Upper lobe of left lung (tissue), 6 donors: ENCODE measurements around the gene SPPL3. TPM values are rescaled to one million over a fixed set of nuclear protein-coding genes. Genes with fewer than 3 reads are reported as not detected.
A peak's percentile ranks its signal among the peaks of the same experiment; 100 is the strongest.
"Not testable (repeated sequence)": the region's sequence is repeated elsewhere in the genome, so short reads cannot be mapped to it uniquely, and the experiment has no call there.

Experiments used
- ATAC-seq, 2 donors: fragments of 200-7000 bp; cut with Tn5 transposase; one replicate each; pipeline ENCODE4 v1.9.1; 2022; ENCODE audit warnings: mild to moderate bottlenecking in 2 of 2, moderate library complexity in 2 of 2; ENCODE audit not compliant: low FRiP score in 2 of 2
- DNase-seq, 2 donors: peaks; one replicate each; pipeline ENCODE4 v3.0.0-alpha.2; 2019 to 2020
- H3K27ac ChIP-seq, 4 donors: fragments of 200-600 bp; sonication (generic); one replicate each; pipeline ENCODE4 v1.5.1; 2016 to 2019
- H3K27me3 ChIP-seq, 4 donors: fragments of 200-600 bp; sonication (generic); one replicate each; pipeline ENCODE4 v1.5.1; 2017 to 2019
- H3K36me3 ChIP-seq, 4 donors: fragments of 200-600 bp; sonication (generic); one replicate each; pipeline ENCODE4 v1.5.1; 2016 to 2019
- H3K4me1 ChIP-seq, 4 donors: fragments of 200-600 bp; sonication (generic); one replicate each; pipeline ENCODE4 v1.5.1; 2018 to 2019
- H3K4me3 ChIP-seq, 4 donors: fragments of 200-600 bp; sonication (generic); one replicate each; pipeline ENCODE4 v1.5.1; 2017 to 2019; ENCODE audit warnings: mild to moderate bottlenecking in 2 of 4, moderate library complexity in 1 of 4
- H3K9me3 ChIP-seq, 4 donors: fragments of 200-600 bp; sonication (generic); one replicate each; pipeline ENCODE4 v1.5.1; 2018 to 2019
- CTCF ChIP-seq, 6 experiments: fragments of 450-650 bp in 4 of 6; fragments of 200-600 bp in 2 of 6; sonication (generic) in 2 of 6; IDR thresholded peaks; one replicate each; pipeline ENCODE4 v1.5.1; 2016 to 2019; ENCODE audit warnings: antibody characterized with exemption in 6 of 6
- EP300 ChIP-seq, 4 donors: sonication (generic); formaldehyde crosslinking; IDR thresholded peaks; one replicate each; pipeline ENCODE4 v1.5.1; 2017; ENCODE audit warnings: antibody characterized with exemption in 4 of 4, control low read depth in 2 of 4
- POLR2A ChIP-seq, 4 donors: fragments of 450-650 bp; IDR thresholded peaks; one replicate each; pipeline ENCODE4 v1.5.1; 2016 to 2017; ENCODE audit warnings: antibody characterized with exemption in 4 of 4, mild to moderate bottlenecking in 2 of 4
- POLR2AphosphoS5 ChIP-seq, 2 donors: sonication (generic); formaldehyde crosslinking; IDR thresholded peaks; one replicate each; pipeline ENCODE4 v1.5.1; 2017; ENCODE audit warnings: antibody characterized with exemption in 2 of 2
- WGBS, 2 donors: methylation state at CpG; one replicate each; pipeline ENCODE4 v1.1.5; 2017 to 2018; 5-methylcytosine and 5-hydroxymethylcytosine counted together
- total RNA-seq, 6 donors: library from RNA; depleted of rRNA in 4 of 6; stranded (reverse); fragments of >200 nt in 4 of 6; gene quantifications; one replicate each; pipeline versions ENCODE4 v1.1.0 to v1.2.1, GENCODE V29; 2016 to 2021
- donor health status: DM: no; HTN: no; CAD: no; lungs with moderate emphysema.
- donor health status: DM: no; HTN: yes; CAD: no; lungs with severe emphysema.

Gene SPPL3
- total RNA-seq, 6 donors from 2014 or later, result 17.8 to 44.3 (median 23.2) TPM

GRCh38 chr12:120734210-120734609 lies 169.9 kb downstream of the SPPL3 start:
- H3K27ac ChIP-seq, result no peak overlapping the region
- WGBS, 2 donors, result 96% methylated on average over 10 of the region's 10 CpGs

GRCh38 chr12:120733574-120733973 lies 170.6 kb downstream of the SPPL3 start:
- Histone ChIP-seq H3K4me3 (no peak overlapping the region), H3K4me1 (no peaks in the 10 kb centered on the region), H3K9me3 (no peaks in the 10 kb centered on the region), H3K27ac (no peak overlapping the region), H3K27me3 (no peaks in the 10 kb centered on the region), H3K36me3 (peaks cover 0 to 40% (median 23%) of the 10 kb centered on the region in 4 donors)
- TF ChIP-seq POLR2AphosphoS5 (IDR thresholded peaks at IDR 0.05), result no peak
- TF ChIP-seq CTCF (IDR thresholded peaks at IDR 0.05), result no peak
- TF ChIP-seq POLR2A (IDR thresholded peaks at IDR 0.05), result no peak
- TF ChIP-seq EP300 (IDR thresholded peaks at IDR 0.05), result no peak
- DNase-seq (no peak), ATAC-seq (no peak)
- WGBS, 2 donors, result 89 to 91% methylated on average over 3 of the region's 3 CpGs

More at GRCh38 chr12:120734210-120734609, 169.9 kb downstream of the SPPL3 start:
- Histone ChIP-seq H3K9me3 (no peaks in the 10 kb centered on the region), H3K36me3 (peaks cover 0 to 44% (median 26%) of the 10 kb centered on the region in 4 donors), H3K4me3 (no peak overlapping the region), H3K4me1 (no peaks in the 10 kb centered on the region), H3K27me3 (no peaks in the 10 kb centered on the region)
- DNase-seq, result no peak
- ATAC-seq, result no peak
- TF ChIP-seq CTCF (IDR thresholded peaks at IDR 0.05) (no peak), EP300 (IDR thresholded peaks at IDR 0.05) (no peak)

- H3K9me3 ChIP-seq, H3K4me3 ChIP-seq, H3K27ac ChIP-seq, H3K4me1 ChIP-seq, H3K27me3 ChIP-seq, ATAC-seq: not testable (repeated sequence)
- H3K36me3 ChIP-seq, result peaks cover 0 to 39% (median 21%) of the 10 kb centered on the region in 4 donors
- WGBS, 2 donors, result 94 to 100% methylated on average over 13 to 30 of the region's 35 CpGs
- DNase-seq, result peak in 1 of 2 donors; percentile 62
These were observed 172.0 kb downstream of the SPPL3 start for GRCh38 chr12:120732198-120732597.

- H3K36me3 ChIP-seq, result peaks cover 0 to 44% (median 17%) of the 10 kb centered on the region in 4 donors
- no peak for ATAC-seq
- no peak overlapping the region for H3K27ac ChIP-seq
- no peak for DNase-seq
- TF ChIP-seq POLR2A (IDR thresholded peaks at IDR 0.05) (no peak), EP300 (IDR thresholded peaks at IDR 0.05) (no peak), POLR2AphosphoS5 (IDR thresholded peaks at IDR 0.05) (no peak), CTCF (IDR thresholded peaks at IDR 0.05) (no peak)
- peaks cover 16 to 29% (median 25%) of the 10 kb centered on the region in 4 donors for H3K4me1 ChIP-seq
- no peaks in the 10 kb centered on the region for H3K27me3 ChIP-seq
- WGBS, 2 donors, result 94 to 96% methylated on average over 5 to 9 of the region's 9 CpGs
- no peak overlapping the region for H3K4me3 ChIP-seq
- no peaks in the 10 kb centered on the region for H3K9me3 ChIP-seq
These were observed 177.2 kb downstream of the SPPL3 start for GRCh38 chr12:120726961-120727360.

- TF ChIP-seq POLR2A (IDR thresholded peaks at IDR 0.05) (no peak), CTCF (IDR thresholded peaks at IDR 0.05) (no peak), POLR2AphosphoS5 (IDR thresholded peaks at IDR 0.05) (no peak)
- peak overlapping the region in 3 of 4 donors; percentile 82 to 86 (median 85) for H3K27ac ChIP-seq
- no peaks in the 10 kb centered on the region for H3K9me3 ChIP-seq
- H3K4me1 ChIP-seq, result peaks cover 16 to 29% (median 25%) of the 10 kb centered on the region in 4 donors
- no peaks in the 10 kb centered on the region for H3K27me3 ChIP-seq
- DNase-seq (no peak), ATAC-seq (no peak)
- H3K4me3 ChIP-seq, result peak overlapping the region in 3 of 4 donors; percentile 71 to 83 (median 76)
- H3K36me3 ChIP-seq, result peaks cover 2 to 50% (median 19%) of the 10 kb centered on the region in 4 donors
- 89% methylated on average over 9 of the region's 9 CpGs for WGBS, 2 donors
These were observed 177.7 kb downstream of the SPPL3 start for GRCh38 chr12:120726510-120726793.
